Vagina (tissue), 2 donors: ENCODE data around the gene PGAM5.

Experiments
- CTCF ChIP-seq, 3 experiments: fragments of 450-650 bp in 2 of 3; fragments of 200-600 bp in 1 of 3; sonication (generic) in 1 of 3; IDR thresholded peaks; one replicate each; pipeline ENCODE4 v1.5.1; 2017 to 2019; ENCODE audit warnings: antibody characterized with exemption in 3 of 3, mild to moderate bottlenecking in 2 of 3, moderate library complexity in 2 of 3
- POLR2A ChIP-seq, 2 donors: fragments of 450-650 bp; IDR thresholded peaks; one replicate each; pipeline ENCODE4 v1.6.1; 2017; ENCODE audit warnings: antibody characterized with exemption in 2 of 2, mild to moderate bottlenecking in 2 of 2, moderate library complexity in 2 of 2
- POLR2AphosphoS5 ChIP-seq, 2 donors: sonication (generic); formaldehyde crosslinking; IDR thresholded peaks; one replicate each; pipeline ENCODE4 v1.9.0; 2017; ENCODE audit warnings: antibody characterized with exemption in 2 of 2, mild to moderate bottlenecking in 2 of 2, low read depth in 1 of 2; ENCODE audit not compliant: insufficient read depth in 1 of 2

GRCh38 chr12:132740313-132740646, 29.6 kb downstream of the PGAM5 start:
- TF ChIP-seq POLR2A (IDR thresholded peaks at IDR 0.05) (no peak), CTCF (IDR thresholded peaks at IDR 0.05) (no peak), POLR2AphosphoS5 (IDR thresholded peaks at IDR 0.05; ENCODE audit: insufficient read depth in 1 of 2, low read depth in 1 of 2) (no peak)
